Epithelial cell of proximal tubule (primary cell): ENCODE data around the gene ARHGAP36. TPM values are rescaled to one million over a fixed set of nuclear protein-coding genes. Genes with fewer than 3 reads are reported as not detected.

Experiments used
- DNase-seq: peaks from one replicate; pipeline ENCODE4 v3.0.0-alpha.2; 2011; ENCODE audit warnings: low read depth
- H3K4me3 ChIP-seq: 2 replicates; pipeline ENCODE4 v1.5.1; 2011; ENCODE audit warnings: low read depth, mild to moderate bottlenecking, low read length
- CTCF ChIP-seq: conservative IDR thresholded peaks from 2 replicates; pipeline ENCODE4 v1.5.1; 2012; ENCODE audit warnings: low read depth, mild to moderate bottlenecking, low read length
- total RNA-seq: library from RNA; depleted of rRNA; stranded (reverse); fragments of >200 nt; gene quantifications from 2 replicates; pipeline ENCODE4 v1.2.3, GENCODE V29; 2015

ARHGAP36 gene
- total RNA-seq, 1 donor from 2014 or later: not detected

DNA sequence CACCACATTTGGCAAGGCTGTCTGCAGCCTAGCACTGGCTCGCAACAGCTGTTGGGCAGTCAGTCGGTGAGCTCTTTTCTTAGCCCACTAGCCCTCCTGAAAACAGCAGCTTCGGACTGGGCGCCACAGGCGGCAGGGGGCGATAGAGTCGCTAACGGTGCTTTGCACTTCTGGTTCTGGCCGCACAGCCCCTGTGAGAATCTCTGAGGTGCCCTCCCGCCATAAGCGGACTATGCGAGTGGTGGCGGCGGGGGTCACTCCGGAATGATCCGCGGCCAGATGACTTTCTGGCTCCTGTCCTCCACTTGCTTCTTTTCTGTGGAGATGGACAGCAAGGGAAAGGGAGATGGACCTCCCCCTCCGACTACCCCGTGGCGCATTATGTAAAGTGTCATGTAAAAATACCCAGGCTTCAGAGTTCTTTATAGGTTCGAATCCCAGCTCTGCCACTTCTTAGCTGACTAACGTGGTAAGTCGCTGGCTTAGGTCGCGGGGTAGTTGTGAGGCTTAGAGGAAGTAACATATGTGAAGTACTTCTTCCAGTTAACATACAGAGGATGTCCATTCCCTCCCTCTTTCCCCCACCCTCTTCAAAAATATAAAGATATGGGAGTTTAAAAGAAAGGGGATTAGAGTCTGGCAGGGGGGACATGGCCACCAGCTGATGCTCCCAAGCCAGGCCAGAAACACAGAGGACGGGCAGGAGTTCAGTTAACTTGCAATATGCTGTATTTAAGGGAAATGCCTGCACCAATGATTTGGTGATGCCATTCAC is 11.0 kb downstream of the ARHGAP36 start:
- no peak overlapping the region for H3K4me3 ChIP-seq
- peak; percentile 48 for TF ChIP-seq CTCF
- DNase-seq: no peak

DNA sequence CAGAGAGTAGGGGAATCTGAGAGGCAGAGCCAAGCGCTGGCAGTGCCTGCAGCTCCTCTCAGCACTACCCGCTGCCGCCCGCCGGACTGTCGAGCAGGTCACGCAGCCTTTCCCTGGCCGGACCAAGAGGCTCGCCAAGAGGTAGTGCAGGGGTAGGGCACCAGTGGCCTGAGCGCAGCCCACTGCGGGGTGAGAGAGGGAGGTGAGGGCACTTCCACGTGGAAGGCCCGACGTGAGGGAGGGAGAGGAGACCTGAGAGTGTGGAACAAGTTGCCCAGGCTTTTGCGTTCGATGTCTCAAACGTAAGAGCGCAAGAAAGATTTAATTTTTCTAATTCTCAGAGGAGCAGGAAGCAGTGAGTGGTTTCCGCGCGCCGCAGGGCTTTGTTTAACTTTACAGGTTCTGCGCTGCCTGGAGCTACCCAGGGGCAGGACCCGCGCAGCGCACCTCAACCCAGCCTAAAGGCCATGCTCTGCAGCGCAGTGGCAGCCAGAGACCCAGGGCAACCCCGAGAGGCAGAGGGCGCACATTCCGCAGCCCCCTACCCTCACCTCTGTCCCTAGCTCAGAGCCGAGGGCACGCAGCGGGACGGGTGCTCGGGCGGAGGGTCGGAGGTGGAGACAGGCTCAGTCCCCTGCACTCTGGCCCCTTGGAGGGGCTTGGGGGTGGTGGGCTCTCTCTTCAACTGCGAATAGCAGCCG is 14.9 kb downstream of the ARHGAP36 start:
- DNase-seq: no peak
- no peak overlapping the region for H3K4me3 ChIP-seq
- no peak for TF ChIP-seq CTCF

GRCh38 chrX:131073607-131074006 is 15.5 kb downstream of the ARHGAP36 start:
- TF ChIP-seq CTCF: no peak
- H3K4me3 ChIP-seq: no peak overlapping the region
- no peak for DNase-seq

GRCh38 chrX:131081772-131082740 is 23.9 kb downstream of the ARHGAP36 start:
- no peak overlapping the region for H3K4me3 ChIP-seq
- no peak for DNase-seq
- no peak for TF ChIP-seq CTCF

- no peak for TF ChIP-seq CTCF
- no peak for DNase-seq
- H3K4me3 ChIP-seq: no peak overlapping the region
Measured at GRCh38 chrX:131083510-131084142, 25.5 kb downstream of the ARHGAP36 start.

DNA sequence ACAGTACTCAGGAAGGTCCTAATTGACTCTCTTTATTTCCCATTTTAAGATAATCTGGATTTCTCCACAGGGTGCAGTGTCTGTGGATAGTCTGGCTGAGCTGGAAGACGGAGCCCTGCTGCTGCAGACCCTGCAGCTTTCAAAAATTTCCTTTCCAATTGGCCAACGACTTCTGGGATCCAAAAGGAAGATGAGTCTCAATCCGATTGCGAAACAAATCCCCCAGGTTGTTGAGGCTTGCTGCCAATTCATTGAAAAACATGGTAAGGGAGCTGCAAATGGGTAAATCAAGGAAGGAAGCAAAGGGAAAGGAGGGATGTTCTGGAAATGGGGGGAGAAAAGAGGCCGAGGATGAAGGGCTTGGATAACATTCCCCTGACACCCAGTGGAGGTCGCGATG is 26.0 kb downstream of the ARHGAP36 start:
- no peak overlapping the region for H3K4me3 ChIP-seq
- TF ChIP-seq CTCF: no peak
- DNase-seq: no peak
